CD4-positive, CD25-positive, alpha-beta regulatory T cell (primary cell): ENCODE data around the gene ATP9B. TPM values are rescaled to one million over a fixed set of nuclear protein-coding genes. Genes with fewer than 3 reads are reported as not detected.
A peak's percentile ranks its signal among the peaks of the same experiment; 100 is the strongest.

Source experiments
- ATAC-seq, 2 donors: fragments of 150-1000 bp; cut with Tn5 transposase; one replicate each; pipeline ENCODE4 v1.10.0; 2021; ENCODE audit warnings: low read depth in 2 of 2, moderate number of reproducible peaks in 2 of 2, moderate library complexity in 1 of 2
- DNase-seq, 3 donors: peaks; one replicate each; pipeline versions ENCODE4 v3.0.0 to v3.0.0-alpha.2; 2012 to 2022; ENCODE audit warnings: mixed read lengths in 1 of 3
- H3K27ac ChIP-seq: one replicate; pipeline ENCODE4 v1.7.0; 2013; ENCODE audit warnings: mild to moderate bottlenecking, low read length; ENCODE audit not compliant: insufficient read depth, poor library complexity, severe bottlenecking
- H3K27me3 ChIP-seq: one replicate; pipeline ENCODE4 v1.7.0; 2013; ENCODE audit warnings: low read length; ENCODE audit not compliant: control insufficient read depth, insufficient read depth
- H3K36me3 ChIP-seq: one replicate; pipeline ENCODE4 v1.7.0; 2013; ENCODE audit warnings: mild to moderate bottlenecking, low read length, moderate library complexity; ENCODE audit not compliant: control insufficient read depth, insufficient read depth
- H3K4me1 ChIP-seq: 2 replicates; pipeline ENCODE4 v1.7.0; 2013; ENCODE audit warnings: mild to moderate bottlenecking, low read length; ENCODE audit not compliant: insufficient read depth, control insufficient read depth, poor library complexity, severe bottlenecking
- H3K4me3 ChIP-seq: one replicate; pipeline ENCODE4 v1.7.0; 2013; ENCODE audit warnings: low read depth, mild to moderate bottlenecking, low read length, moderate library complexity
- H3K9me3 ChIP-seq, 2 experiments: 1 replicate in 1 of 2; 2 replicates in 1 of 2; pipeline ENCODE4 v1.7.0; 2013; ENCODE audit warnings: low read length in 2 of 2, mild to moderate bottlenecking in 1 of 2, moderate library complexity in 1 of 2; ENCODE audit not compliant: control insufficient read depth in 2 of 2
- H3K27ac Mint-ChIP-seq, 3 donors: one replicate each; pipeline ENCODE4 v1.8.0; 2020 to 2022; ENCODE audit warnings: mild to moderate bottlenecking in 3 of 3, mixed read lengths in 3 of 3, moderate library complexity in 2 of 3
- H3K27me3 Mint-ChIP-seq: one replicate; pipeline ENCODE4 v1.8.0; 2022; ENCODE audit warnings: mild to moderate bottlenecking, mixed read lengths
- H3K36me3 Mint-ChIP-seq: one replicate; pipeline ENCODE4 v1.8.0; 2020; ENCODE audit warnings: mixed read lengths
- H3K4me1 Mint-ChIP-seq, 4 donors: one replicate each; pipeline ENCODE4 v1.8.0; 2020 to 2022; ENCODE audit warnings: mixed read lengths in 4 of 4, mild to moderate bottlenecking in 1 of 4
- H3K4me3 Mint-ChIP-seq, 4 donors: one replicate each; pipeline ENCODE4 v1.8.0; 2020 to 2022; ENCODE audit warnings: mild to moderate bottlenecking in 4 of 4, mixed read lengths in 4 of 4, moderate library complexity in 3 of 4
- H3K9me3 Mint-ChIP-seq, 7 donors: one replicate each; pipeline ENCODE4 v1.8.0; 2020 to 2022; ENCODE audit warnings: mixed read lengths in 7 of 7, mild to moderate bottlenecking in 3 of 7, moderate library complexity in 2 of 7
- polyA plus RNA-seq, 4 donors: library from polyadenylated mRNA; unstranded; fragments of 300-500 nt; fragmentation: Illumina TruSeq; gene quantifications; one replicate each; pipeline ENCODE4 v1.2.3, GENCODE V29; 2021
- total RNA-seq: library from RNA; stranded (reverse); gene quantifications from one replicate; pipeline ENCODE4 v1.2.3, GENCODE V29; 2022

The ATP9B gene
- total and polyA plus RNA-seq, 5 donors from 2014 or later: 14.1 to 75.3 (median 17.6) TPM

- no peak overlapping the region for H3K27ac Mint-ChIP-seq
- H3K36me3 ChIP-seq: peaks cover 69% of the 10 kb centered on the region
Measured at GRCh38 chr18:79344208-79344581, 275.0 kb downstream of the ATP9B start.

DNA sequence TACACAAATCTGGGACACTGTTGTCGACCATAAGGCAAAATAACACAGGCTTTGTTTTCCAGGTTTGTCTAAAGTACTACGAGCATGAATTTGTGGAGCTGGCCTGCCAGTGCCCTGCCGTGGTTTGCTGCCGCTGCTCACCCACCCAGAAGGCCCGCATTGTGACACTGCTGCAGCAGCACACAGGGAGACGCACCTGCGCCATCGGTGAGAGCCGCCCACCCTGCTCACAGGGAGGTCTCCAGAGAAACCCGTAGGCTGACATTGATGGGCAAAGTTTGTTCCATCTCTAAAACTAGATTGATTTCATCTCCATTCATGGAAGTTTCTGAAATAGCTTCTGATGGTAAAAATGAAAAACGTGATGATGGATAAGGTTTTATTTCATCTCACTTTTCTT is 276.2 kb downstream of the ATP9B start:
- DNase-seq (no peak), ATAC-seq (no peak)
- no peaks in the 10 kb centered on the region for H3K9me3 ChIP-seq
- Mint-ChIP-seq H3K4me3 (no peak overlapping the region), H3K36me3 (peaks cover 48% of the 10 kb centered on the region), H3K4me1 (no peaks in the 10 kb centered on the region), H3K27me3 (no peaks in the 10 kb centered on the region), H3K9me3 (no peaks in the 10 kb centered on the region), H3K27ac (no peak overlapping the region)
- peaks cover 76% of the 10 kb centered on the region for H3K36me3 ChIP-seq
- no peak overlapping the region for H3K4me3 ChIP-seq
- no peak overlapping the region for H3K27ac ChIP-seq
- H3K4me1 ChIP-seq: no peaks in the 10 kb centered on the region
- H3K27me3 ChIP-seq: no peaks in the 10 kb centered on the region

More at GRCh38 chr18:79344208-79344581, 275.0 kb downstream of the ATP9B start:
- no peaks in the 10 kb centered on the region for H3K4me1 ChIP-seq
- H3K27me3 Mint-ChIP-seq: no peaks in the 10 kb centered on the region
- H3K9me3 Mint-ChIP-seq: peaks cover 0 to 3% (median 0%) of the 10 kb centered on the region in 7 donors
- DNase-seq: no peak
- H3K4me3 ChIP-seq: no peak overlapping the region
- no peaks in the 10 kb centered on the region for H3K27me3 ChIP-seq
- ATAC-seq: no peak
- no peak overlapping the region for H3K27ac ChIP-seq
- peaks cover 0 to 4% (median 0%) of the 10 kb centered on the region in 4 donors for H3K4me1 Mint-ChIP-seq
- H3K36me3 Mint-ChIP-seq: peaks cover 54% of the 10 kb centered on the region
- H3K9me3 ChIP-seq: no peaks in the 10 kb centered on the region
- H3K4me3 Mint-ChIP-seq: no peak overlapping the region

- ATAC-seq (no peak), DNase-seq (no peak)
- no peak overlapping the region for H3K27ac Mint-ChIP-seq
- Histone ChIP-seq H3K9me3 (no peaks in the 10 kb centered on the region), H3K36me3 (peaks cover 74% of the 10 kb centered on the region), H3K4me1 (no peaks in the 10 kb centered on the region), H3K27me3 (no peaks in the 10 kb centered on the region), H3K4me3 (no peak overlapping the region), H3K27ac (no peak overlapping the region)
- H3K4me1 Mint-ChIP-seq: no peaks in the 10 kb centered on the region
- H3K36me3 Mint-ChIP-seq: peaks cover 51% of the 10 kb centered on the region
- no peak overlapping the region for H3K4me3 Mint-ChIP-seq
- no peaks in the 10 kb centered on the region for H3K9me3 Mint-ChIP-seq
- H3K27me3 Mint-ChIP-seq: no peaks in the 10 kb centered on the region
Measured at GRCh38 chr18:79345981-79346380, 276.8 kb downstream of the ATP9B start.

DNA sequence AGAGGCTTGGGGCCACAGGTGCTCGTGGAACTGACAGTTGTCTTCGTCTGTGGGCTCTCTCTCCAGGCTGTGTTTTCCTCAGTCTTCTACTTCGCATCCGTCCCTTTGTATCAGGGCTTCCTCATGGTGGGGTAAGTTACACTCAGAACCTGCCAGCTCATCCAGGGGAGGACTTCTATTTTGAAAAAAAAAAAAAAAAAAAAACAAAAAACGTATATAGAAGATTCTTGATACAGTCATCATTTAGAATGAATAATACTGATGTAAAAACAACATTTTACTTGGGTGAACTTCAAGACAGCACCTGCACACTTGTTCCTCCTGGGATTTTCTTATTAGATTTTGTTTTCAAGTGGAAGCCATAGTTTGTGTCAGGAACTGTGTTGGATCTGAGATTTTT is 278.9 kb downstream of the ATP9B start:
- Histone ChIP-seq H3K9me3 (no peaks in the 10 kb centered on the region), H3K27me3 (no peaks in the 10 kb centered on the region), H3K4me1 (no peaks in the 10 kb centered on the region), H3K4me3 (no peak overlapping the region), H3K36me3 (peaks cover 66% of the 10 kb centered on the region), H3K27ac (no peak overlapping the region)
- ATAC-seq: no peak
- no peaks in the 10 kb centered on the region for H3K9me3 Mint-ChIP-seq
- H3K27ac Mint-ChIP-seq: peak overlapping the region in 1 of 3 donors; percentile 51
- H3K4me3 Mint-ChIP-seq: no peak overlapping the region
- H3K36me3 Mint-ChIP-seq: peaks cover 57% of the 10 kb centered on the region
- H3K27me3 Mint-ChIP-seq: no peaks in the 10 kb centered on the region
- H3K4me1 Mint-ChIP-seq: no peaks in the 10 kb centered on the region
- DNase-seq: no peak

GRCh38 chr18:79352432-79352831 is 283.2 kb downstream of the ATP9B start:
- peaks cover 22% of the 10 kb centered on the region for H3K36me3 Mint-ChIP-seq
- peaks cover 0 to 8% (median 2%) of the 10 kb centered on the region in 4 donors for H3K4me1 Mint-ChIP-seq
- Histone ChIP-seq H3K27ac (no peak overlapping the region), H3K4me3 (no peak overlapping the region), H3K4me1 (no peaks in the 10 kb centered on the region), H3K9me3 (no peaks in the 10 kb centered on the region), H3K36me3 (peaks cover 26% of the 10 kb centered on the region), H3K27me3 (no peaks in the 10 kb centered on the region)
- H3K9me3 Mint-ChIP-seq: no peaks in the 10 kb centered on the region
- no peak overlapping the region for H3K4me3 Mint-ChIP-seq
- no peaks in the 10 kb centered on the region for H3K27me3 Mint-ChIP-seq
- ATAC-seq: no peak
- peak overlapping the region in 1 of 3 donors; percentile 56 for H3K27ac Mint-ChIP-seq
- DNase-seq: no peak

DNA sequence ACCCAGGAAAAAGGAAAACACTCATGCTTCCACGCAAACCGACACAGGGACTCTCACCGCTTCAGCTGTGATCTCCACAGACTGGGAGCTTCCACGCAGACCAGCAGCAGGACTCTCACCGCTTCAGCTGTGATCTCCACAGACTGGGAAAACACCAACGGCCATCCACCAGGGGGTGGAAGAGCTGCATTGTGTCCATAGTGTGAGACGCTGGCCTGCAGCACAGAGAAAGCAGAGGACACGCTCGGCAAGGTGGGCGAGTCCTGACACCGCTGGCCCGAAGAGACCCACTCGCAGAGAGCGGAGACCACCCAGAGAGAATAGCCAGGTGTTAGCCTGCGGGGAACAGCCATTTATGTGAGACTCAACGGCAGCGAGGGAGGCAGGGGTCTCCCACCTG is 284.1 kb downstream of the ATP9B start:
- Mint-ChIP-seq H3K4me1 (peaks cover 0 to 8% (median 2%) of the 10 kb centered on the region in 4 donors), H3K36me3 (peaks cover 15% of the 10 kb centered on the region), H3K27me3 (no peaks in the 10 kb centered on the region), H3K9me3 (no peaks in the 10 kb centered on the region), H3K4me3 (no peak overlapping the region), H3K27ac (no peak overlapping the region)
- H3K27me3 ChIP-seq: no peaks in the 10 kb centered on the region
- no peak overlapping the region for H3K4me3 ChIP-seq
- DNase-seq: no peak
- no peaks in the 10 kb centered on the region for H3K4me1 ChIP-seq
- peaks cover 19% of the 10 kb centered on the region for H3K36me3 ChIP-seq
- no peak overlapping the region for H3K27ac ChIP-seq
- ATAC-seq: no peak
- H3K9me3 ChIP-seq: no peaks in the 10 kb centered on the region

GRCh38 chr18:79354350-79354749 is 285.2 kb downstream of the ATP9B start:
- H3K4me3 Mint-ChIP-seq: no peak overlapping the region
- no peaks in the 10 kb centered on the region for H3K27me3 Mint-ChIP-seq
- no peaks in the 10 kb centered on the region for H3K9me3 Mint-ChIP-seq
- H3K27ac Mint-ChIP-seq: no peak overlapping the region
- no peak overlapping the region for H3K4me3 ChIP-seq
- H3K36me3 Mint-ChIP-seq: peaks cover 16% of the 10 kb centered on the region
- H3K36me3 ChIP-seq: peaks cover 17% of the 10 kb centered on the region
- peaks cover 0 to 8% (median 2%) of the 10 kb centered on the region in 4 donors for H3K4me1 Mint-ChIP-seq
- H3K4me1 ChIP-seq: no peaks in the 10 kb centered on the region
- no peaks in the 10 kb centered on the region for H3K9me3 ChIP-seq
- no peak overlapping the region for H3K27ac ChIP-seq
- DNase-seq: no peak
- no peaks in the 10 kb centered on the region for H3K27me3 ChIP-seq
- ATAC-seq: no peak

DNA sequence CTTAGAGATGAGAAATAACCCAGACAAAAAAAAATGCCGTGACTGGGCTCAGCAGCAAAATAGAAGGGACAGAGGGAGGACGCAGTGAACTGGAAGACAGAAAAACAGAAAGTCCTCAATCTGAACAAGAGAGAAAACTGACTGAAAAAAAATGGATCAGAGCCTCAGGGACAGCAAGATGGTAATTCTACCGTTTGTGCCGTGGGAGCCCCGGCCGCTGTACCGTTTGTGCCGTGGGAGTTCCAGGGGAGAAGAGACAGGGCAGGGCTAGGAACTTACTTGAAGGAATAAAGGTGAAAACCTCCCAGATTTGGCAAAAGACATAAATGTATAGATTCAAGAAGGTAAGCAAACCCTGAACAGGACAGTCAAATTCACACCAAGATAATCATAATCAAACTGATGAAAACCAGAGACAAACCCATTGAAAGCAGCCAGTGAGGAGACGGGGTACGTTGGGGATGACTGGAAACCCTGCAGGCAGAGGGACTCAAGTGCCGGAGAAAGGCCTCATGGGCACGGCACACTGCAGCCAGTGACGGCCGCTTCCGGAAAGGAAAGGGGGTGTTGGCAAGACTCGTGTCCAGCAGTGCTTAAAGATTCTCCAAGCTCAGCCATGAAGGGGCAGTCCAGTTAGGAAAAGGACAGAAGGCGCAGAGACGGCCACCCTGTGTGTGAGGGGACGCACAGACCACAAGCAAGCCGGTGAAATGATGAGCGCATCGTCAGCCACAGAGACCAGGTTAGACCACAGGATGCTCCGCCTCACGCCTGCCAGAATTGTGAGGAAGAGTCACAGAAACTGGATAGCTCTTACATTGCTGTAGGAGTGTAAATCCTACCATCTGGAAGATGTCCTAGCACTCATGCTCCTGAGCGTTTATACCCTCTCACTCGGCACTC is 286.5 kb downstream of the ATP9B start:
- DNase-seq: no peak
- no peak overlapping the region for H3K4me3 Mint-ChIP-seq
- peak overlapping the region in 1 of 3 donors; percentile 33 for H3K27ac Mint-ChIP-seq
- no peak overlapping the region for H3K27ac ChIP-seq
- peaks cover 21% of the 10 kb centered on the region for H3K36me3 ChIP-seq
- no peaks in the 10 kb centered on the region for H3K9me3 ChIP-seq
- H3K4me3 ChIP-seq: no peak overlapping the region
- peaks cover 25% of the 10 kb centered on the region for H3K36me3 Mint-ChIP-seq
- no peaks in the 10 kb centered on the region for H3K27me3 ChIP-seq
- H3K9me3 Mint-ChIP-seq: no peaks in the 10 kb centered on the region
- ATAC-seq: no peak
- H3K27me3 Mint-ChIP-seq: no peaks in the 10 kb centered on the region
- peaks cover 0 to 8% (median 2%) of the 10 kb centered on the region in 4 donors for H3K4me1 Mint-ChIP-seq
- H3K4me1 ChIP-seq: no peaks in the 10 kb centered on the region
